SK-MEL-5 (cell line): ENCODE results near the gene IRAK1. TPM values are rescaled to one million over a fixed set of nuclear protein-coding genes. Genes with fewer than 3 reads are reported as not detected.

Experiments
- DNase-seq: peaks from one replicate; pipeline ENCODE4 v3.0.0-alpha.2; 2016; ENCODE audit warnings: low read depth, low spot score
- in situ Hi-C: cut with HindIII; loops from 2 replicates; pipeline ENCODE4 v1.10.0; 2016; ENCODE audit warnings: low sequenced_read_pairs, high pct_unique_total_duplicates, low pct_unique_long_range_greater_than_20kb
- small RNA-seq, 2 experiments: library from RNA; depleted of rRNA; stranded (forward); fragments of <200 nt; gene quantifications; one replicate each; pipeline ENCODE3, GENCODE V24; 2014
- total RNA-seq: library from RNA; depleted of rRNA; stranded (reverse); fragments of >200 nt; shearing (Covaris generic); gene quantifications from 2 replicates; pipeline ENCODE4 v1.2.3, GENCODE V29; 2014; rRNA removed

IRAK1 gene
- total RNA-seq, 1 experiment from 2014 or later = 52.6 TPM

DNA sequence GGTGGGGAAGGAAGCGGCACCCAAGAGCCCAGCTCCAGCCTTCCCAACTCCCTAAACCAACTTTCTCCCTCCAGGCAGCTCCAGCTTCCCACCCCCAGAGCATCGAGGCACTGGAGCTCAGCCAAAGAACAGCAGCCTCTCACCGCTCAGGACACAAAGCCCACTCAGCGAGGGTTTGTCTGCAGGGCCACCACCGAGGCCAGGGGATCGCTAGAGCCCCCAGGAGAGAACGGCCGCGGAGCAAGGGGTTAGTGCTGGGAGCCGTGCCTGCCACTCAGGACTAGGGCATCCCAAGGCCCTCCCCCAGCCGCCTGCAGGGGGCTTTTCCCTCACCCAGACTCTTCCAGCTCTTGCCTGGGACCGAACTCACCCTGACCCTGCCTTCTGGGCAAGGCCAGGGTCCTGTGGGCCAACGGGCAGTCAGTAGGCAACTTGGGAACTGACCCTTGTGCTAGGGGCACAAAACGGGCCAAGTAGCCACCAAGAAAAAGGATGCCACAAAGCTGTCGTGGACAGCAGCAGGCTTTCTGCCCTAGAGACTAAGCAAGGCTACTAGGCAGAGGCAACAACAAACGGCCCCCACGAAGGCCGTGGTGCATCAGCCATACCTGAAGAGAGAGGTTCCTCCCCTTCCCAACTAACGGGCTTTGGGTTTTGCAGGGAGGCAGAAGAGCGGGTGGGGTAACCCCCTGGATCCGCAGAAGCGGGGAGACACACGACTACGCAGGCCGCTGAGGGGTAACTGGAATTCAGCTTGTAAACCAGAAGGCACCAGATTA, 50.4 kb downstream of the IRAK1 start:
- no peak for DNase-seq
- in situ Hi-C loops = no loop called here

DNA sequence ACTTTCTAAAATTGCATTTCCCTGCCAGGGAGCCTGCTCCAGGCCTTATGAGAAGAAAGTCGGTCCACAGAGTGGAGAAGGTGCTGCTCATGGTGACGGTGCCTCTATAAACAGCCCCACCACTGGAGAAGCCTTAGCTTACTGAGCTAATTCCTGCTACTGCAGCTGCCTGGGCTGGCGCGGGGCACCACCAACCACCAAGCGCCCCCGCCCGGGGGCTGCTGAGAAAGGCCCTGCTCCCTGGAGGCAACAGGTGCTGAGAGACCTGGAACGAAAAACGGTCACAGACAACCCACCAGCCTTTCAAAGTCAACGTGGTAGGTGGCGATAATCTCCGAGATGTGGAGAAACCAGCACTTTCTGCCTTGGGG, 51.0 kb downstream of the IRAK1 start:
- in situ Hi-C loops = no loop called here

DNA sequence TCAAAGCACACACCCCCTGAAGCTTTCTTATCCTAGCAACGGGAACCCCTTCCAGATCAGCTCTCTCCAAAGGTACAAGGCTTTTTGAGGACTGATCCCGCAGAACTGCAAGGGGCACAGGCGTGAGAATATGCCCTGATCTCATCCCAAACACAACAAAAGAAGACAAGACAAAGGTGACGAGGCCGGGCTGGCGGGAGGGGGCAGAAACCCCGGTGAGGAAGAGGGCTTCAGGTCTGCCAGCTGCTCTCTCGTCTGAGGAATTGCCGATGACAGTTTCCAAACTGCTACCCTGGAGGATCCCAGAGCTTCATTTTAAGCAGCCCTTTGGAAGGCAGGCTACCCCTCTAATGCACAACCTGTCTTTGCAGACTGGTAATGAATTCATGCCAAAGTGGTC, 51.4 kb downstream of the IRAK1 start:
- DNase-seq = no peak
- in situ Hi-C loops = no loop called here

More for the DNA sequence above, 51.0 kb downstream of the IRAK1 start:
- no peak for DNase-seq

DNA sequence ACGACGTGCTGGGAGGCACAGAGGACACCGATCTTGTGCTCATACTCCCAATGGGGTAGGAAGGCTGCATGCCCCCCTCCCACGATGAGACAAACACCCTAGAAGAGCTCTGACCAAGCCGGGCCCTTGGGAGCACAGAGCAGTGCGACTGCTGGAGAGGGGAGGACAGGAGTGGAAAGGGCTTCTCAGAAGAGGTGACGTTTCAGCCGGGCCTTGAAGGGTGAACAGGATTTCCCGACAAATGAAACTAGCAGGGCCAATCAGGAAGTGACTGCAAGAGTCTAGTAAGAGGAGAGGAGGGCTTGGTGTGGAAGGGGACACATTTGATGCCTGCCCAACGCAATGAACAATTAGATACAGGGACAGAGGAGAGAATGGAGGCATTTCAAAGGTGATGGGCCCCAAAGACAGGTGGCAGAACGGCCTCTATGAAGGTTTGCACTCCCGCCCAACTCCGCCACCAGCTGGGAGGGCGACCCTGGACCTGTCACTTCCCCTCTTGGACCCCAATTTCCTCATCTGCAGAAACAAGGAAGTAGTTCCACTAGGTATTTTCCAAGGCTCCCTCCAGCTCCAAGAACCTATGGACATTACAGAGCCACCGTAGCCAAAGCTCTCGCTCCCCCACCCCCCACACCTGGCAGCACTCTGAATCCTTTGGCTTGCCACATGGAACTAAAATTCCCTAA, 52.0 kb downstream of the IRAK1 start:
- in situ Hi-C loops = no loop called here
- DNase-seq = no peak

DNA sequence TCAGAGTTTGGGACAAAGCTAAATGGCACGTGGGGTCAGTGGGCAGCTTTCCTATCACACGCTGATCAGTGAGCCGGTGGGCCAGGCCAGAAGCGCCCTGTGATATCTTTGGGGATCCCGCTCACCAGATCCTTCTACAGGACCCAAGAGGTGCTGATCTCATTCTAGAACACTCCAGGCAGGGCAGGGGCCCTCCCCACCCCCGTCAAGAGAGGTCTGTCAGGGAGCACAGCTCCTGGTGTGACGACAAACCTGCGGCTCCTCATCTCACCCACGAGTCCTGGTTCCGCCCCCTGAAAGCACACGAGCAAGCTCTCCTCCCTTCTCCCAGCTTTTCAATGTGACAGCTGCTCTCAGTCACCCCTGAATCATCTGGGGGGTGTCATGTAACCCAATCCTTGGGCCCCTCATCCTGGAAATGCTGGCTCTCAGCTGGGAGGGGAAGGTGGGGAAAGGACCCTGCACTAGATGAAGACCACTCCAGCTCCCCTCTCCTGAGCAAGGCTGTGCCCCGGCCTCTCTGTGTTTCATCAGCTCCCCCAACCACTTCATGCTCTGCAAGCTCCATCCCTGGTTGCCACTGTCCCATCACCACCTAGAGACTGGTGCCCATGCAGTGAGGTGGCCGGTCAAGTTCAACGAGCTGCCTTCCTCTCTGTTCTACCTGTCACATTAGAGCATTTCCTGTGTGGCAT, 52.7 kb downstream of the IRAK1 start:
- no peak for DNase-seq
- in situ Hi-C loops = no loop called here

DNA sequence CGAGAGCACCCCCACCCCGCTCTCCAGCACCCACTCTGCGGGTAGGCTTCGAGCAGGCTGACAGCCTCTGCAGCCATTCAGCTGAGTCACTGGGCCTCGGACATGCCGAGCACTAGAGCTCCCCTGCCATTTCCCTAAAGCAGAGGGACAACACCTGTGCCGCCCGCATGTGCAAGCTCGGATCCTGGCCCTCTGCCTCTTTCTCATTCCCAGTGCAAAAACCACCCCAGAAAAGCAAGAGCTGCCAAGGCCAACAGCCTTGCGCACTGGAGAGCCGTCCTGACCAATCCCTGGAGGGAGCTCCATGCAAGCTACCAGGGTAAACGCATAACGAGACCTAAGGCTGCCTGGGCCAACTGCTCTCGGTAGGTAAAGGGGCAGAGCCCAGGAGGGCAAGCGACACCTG, 53.4 kb downstream of the IRAK1 start:
- in situ Hi-C loops = no loop called here
- DNase-seq = no peak

DNA sequence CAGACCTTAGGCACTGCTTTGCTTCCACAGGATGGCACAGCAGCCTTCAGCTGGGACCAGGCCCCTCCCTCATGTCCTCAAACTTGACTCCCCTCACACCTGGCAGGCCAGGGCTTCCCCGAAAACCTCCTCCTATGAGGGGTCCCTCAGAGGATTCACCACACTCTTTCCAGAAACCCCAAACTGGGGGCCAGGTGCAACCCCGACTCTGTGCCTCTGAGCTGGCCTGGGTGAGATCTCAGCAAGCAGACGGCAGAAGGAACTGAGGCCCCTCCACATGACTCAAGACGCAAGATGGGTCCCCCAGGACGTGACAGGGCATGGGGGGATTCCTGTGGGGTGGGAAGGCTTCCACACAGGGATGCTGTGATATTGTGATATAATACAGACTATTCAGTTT, 54.3 kb downstream of the IRAK1 start:
- in situ Hi-C loops = no loop called here
- no peak for DNase-seq

DNA sequence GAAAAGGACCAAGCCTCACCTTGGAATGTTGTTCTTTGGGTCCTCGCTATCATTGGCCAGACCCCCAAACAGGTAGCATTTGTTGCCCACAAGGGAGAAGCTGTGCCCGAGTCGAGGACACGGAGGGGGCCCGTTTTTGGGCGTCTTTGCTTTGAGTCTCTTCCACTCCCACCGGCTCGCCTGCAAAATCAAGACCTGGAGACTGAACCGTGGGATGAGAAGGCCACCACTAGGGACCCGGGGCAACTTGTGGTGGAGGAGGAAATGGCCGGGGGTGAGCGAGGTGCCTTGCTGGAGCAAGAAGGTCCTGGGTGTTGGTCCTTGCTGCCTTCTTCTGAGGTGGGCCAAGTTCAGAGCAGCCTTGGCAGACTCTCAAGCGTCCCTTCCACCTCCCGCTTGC, 55.6 kb downstream of the IRAK1 start:
- DNase-seq = no peak
- in situ Hi-C loops = no loop called here

DNA sequence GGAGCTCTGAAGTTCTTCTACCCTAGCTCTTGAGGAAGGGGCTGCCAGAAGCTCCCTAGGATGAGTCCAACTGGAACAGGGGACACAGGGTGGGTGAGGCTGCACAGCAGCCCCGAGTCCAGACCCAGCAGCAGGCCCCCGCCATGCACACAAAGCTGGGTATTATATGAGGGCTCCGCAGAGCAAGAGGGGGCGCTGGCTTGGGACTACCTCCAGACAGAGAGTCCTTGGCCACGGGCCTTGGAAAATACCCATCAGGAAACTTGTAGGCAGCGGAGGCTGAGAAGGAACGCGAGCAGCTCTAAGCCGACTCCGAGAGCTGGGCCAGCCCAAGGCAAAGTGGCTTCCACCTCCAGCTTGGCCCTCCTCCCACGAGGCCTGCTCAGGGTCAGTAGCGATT, 56.2 kb downstream of the IRAK1 start:
- no peak for DNase-seq

DNA sequence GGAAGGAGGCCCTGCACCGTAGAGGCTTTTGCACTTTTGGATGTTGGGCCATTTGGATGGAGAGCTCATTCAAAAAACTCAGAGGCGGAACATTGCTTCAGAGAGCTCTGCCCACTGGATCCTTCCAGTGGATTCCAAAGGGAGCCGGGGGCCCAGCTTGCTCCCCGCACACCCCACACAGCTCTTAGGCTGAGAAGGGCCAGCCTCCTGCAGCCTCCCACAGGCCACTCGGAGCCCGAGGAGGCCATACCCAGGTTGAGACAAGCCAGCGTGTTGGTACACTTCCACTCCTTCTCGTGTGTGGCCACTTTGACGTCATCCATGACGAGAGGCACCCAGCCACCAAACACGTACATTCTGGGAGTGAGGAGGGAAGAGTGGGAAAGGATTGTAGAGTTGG, 58.4 kb downstream of the IRAK1 start:
- DNase-seq = no peak
- in situ Hi-C loops = no loop called here

More for the DNA sequence above, 56.2 kb downstream of the IRAK1 start:
- in situ Hi-C loops = no loop called here

DNA sequence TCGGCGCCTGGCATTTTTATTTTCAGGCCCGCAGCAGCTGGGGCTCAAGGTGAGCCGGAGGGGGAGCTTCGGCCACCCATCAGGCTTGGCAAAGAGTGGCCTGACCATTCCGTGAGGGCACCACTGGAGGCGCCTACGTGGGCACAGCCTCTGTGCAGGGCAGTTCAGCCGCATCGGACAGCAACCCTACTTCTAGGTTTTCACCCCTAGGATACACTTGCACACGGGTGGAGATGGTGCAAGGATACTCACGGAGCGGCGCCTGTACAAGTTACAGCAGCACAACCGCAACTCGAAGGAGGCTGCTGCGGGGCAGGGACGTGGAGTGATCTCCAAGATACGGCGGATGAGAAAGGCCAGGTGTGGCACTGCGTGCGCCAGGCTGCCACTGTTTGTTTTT, 58.9 kb downstream of the IRAK1 start:
- DNase-seq = no peak
- in situ Hi-C loops = no loop called here

Small RNA genes within 50 kb of the gene (small RNA-seq; reads per million reads assigned to genes)
- 0 reads per million in 2 experiments for gene MIR3202-1

Other genes with a start within 250 kb of the IRAK1 start
- 0.05 TPM in 1 of 2 replicates, not detected in the other for gene SRPK3, start 238.9 kb downstream of the IRAK1 start, total RNA-seq
- gene IDH3G, start 225.5 kb downstream of the IRAK1 start, total RNA-seq = 87.1 and 93.3 TPM in 2 replicates
- 382 and 384 TPM in 2 replicates for gene SSR4, start 225.2 kb downstream of the IRAK1 start, total RNA-seq
- 14.6 and 15.2 TPM in 2 replicates for gene PDZD4, start 189.4 kb downstream of the IRAK1 start, total RNA-seq
- 58.4 and 78.9 TPM in 2 replicates for gene L1CAM, start 133.7 kb downstream of the IRAK1 start, total RNA-seq
- 0.26 and 0.27 TPM in 2 replicates for gene AVPR2, start 115.2 kb downstream of the IRAK1 start, total RNA-seq
- 15.0 and 17.5 TPM in 2 replicates for gene ARHGAP4, start 93.6 kb downstream of the IRAK1 start, total RNA-seq
- gene NAA10, start 84.9 kb downstream of the IRAK1 start, total RNA-seq = 85.7 and 96.4 TPM in 2 replicates
- 12.3 and 13.4 TPM in 2 replicates for gene RENBP, start 75.3 kb downstream of the IRAK1 start, total RNA-seq
- 22.6 and 23.3 TPM in 2 replicates for gene HCFC1, start 48.1 kb downstream of the IRAK1 start, total RNA-seq
- 5.8 and 7.6 TPM in 2 replicates for gene TMEM187, start 47.1 kb downstream of the IRAK1 start, total RNA-seq
- 57.0 and 65.5 TPM in 2 replicates for gene MECP2, start 77.8 kb upstream of the IRAK1 start, total RNA-seq
- gene OPN1LW, start 124.3 kb upstream of the IRAK1 start, total RNA-seq = not detected in 2 replicates
- gene OPN1MW, start 162.7 kb upstream of the IRAK1 start, total RNA-seq = not detected in 2 replicates
- gene OPN1MW2, start 199.9 kb upstream of the IRAK1 start, total RNA-seq = not detected in 2 replicates
- gene OPN1MW3, start 237.7 kb upstream of the IRAK1 start, total RNA-seq = not detected in 2 replicates